Psoas muscle (tissue), 8 donors: ENCODE results near the gene ZCCHC8. TPM values are rescaled to one million over a fixed set of nuclear protein-coding genes. Genes with fewer than 3 reads are reported as not detected.

Experiments
- ATAC-seq, 4 donors: fragments of 200-7000 bp; cut with Tn5 transposase; one replicate each; pipeline ENCODE4 v1.9.1; 2020; ENCODE audit warnings: moderate library complexity in 3 of 4, mild to moderate bottlenecking in 2 of 4
- DNase-seq, 2 donors: peaks; one replicate each; pipeline ENCODE4 v3.0.0-alpha.2; 2020
- H3K27ac ChIP-seq: fragments of 200-600 bp; one replicate; pipeline ENCODE4 v1.8.0; 2022
- H3K27me3 ChIP-seq, 3 donors: fragments of 200-600 bp in 1 of 3; one replicate each; pipeline versions ENCODE4 v1.6.1 to v1.8.0; 2013 to 2022; ENCODE audit warnings: low read length in 2 of 3, mild to moderate bottlenecking in 2 of 3, moderate library complexity in 1 of 3; ENCODE audit not compliant: insufficient read depth in 3 of 3
- H3K36me3 ChIP-seq, 2 donors: fragments of 200-600 bp in 1 of 2; one replicate each; pipeline versions ENCODE4 v1.6.1 to v1.8.0; 2013 to 2022; ENCODE audit warnings: low read depth in 1 of 2, mild to moderate bottlenecking in 1 of 2, moderate library complexity in 1 of 2; ENCODE audit not compliant: insufficient read depth in 1 of 2
- H3K4me1 ChIP-seq: fragments of 200-600 bp; one replicate; pipeline ENCODE4 v1.8.0; 2022
- H3K4me3 ChIP-seq: fragments of 200-600 bp; one replicate; pipeline ENCODE4 v1.8.0; 2022; ENCODE audit warnings: mild to moderate bottlenecking
- H3K9me3 ChIP-seq: fragments of 200-600 bp; one replicate; pipeline ENCODE4 v1.8.0; 2022
- CTCF ChIP-seq: fragments of 200-600 bp; IDR thresholded peaks from one replicate; pipeline ENCODE4 v1.8.0; 2022; ENCODE audit warnings: antibody characterized with exemption
- WGBS, 3 donors: extraction: QIAGEN DNeasy Blood & Tissue Kit; methylation state at CpG; one replicate each; pipeline versions ENCODE4 v1.1.6 to v1.1.7; 2013; 5-methylcytosine and 5-hydroxymethylcytosine counted together
- intact Hi-C, 2 donors: fragments of 100-400 bp; cut with DNase I; formaldehyde crosslinking; loops; one replicate each; pipeline versions ENCODE4 v1.11.0 to v1.14.2; 2022
- polyA plus RNA-seq, 3 donors: library from polyadenylated mRNA; stranded (reverse); fragments of 200-250 nt; gene quantifications; one replicate each; pipeline ENCODE4 v1.2.3, GENCODE V29; 2013
- total RNA-seq, 4 donors: library from RNA; stranded (reverse); fragmentation: NEBNext Ultra II Directional in 2 of 4; extraction: Animal tissue kit (Norgen Biotek cat#: 25700) in 2 of 4; gene quantifications; one replicate each; pipeline versions ENCODE4 v1.2.1 to v1.2.4, GENCODE V29; 2021 to 2023
- donor health status: healthy with polysubstance abuse.
- donor health status: DM: no; HTN: no; CAD: no; lungs with moderate emphysema.
- donor health status: Bipolar disorder and iron deficiency.
- donor health status: healthy.
- donor health status: DM: yes; HTN: yes; CAD: no.
- donor health status: DM: no; HTN: no; CAD: no.
- donor health status: DM: no; HTN: no; CAD: no.
- donor health status: DM: yes; HTN: yes; CAD: no.

Gene ZCCHC8
- total and polyA plus RNA-seq, 7 donors: 10.9 to 22.2 (median 15.1) TPM

GRCh38 chr12:122520676-122521075 is 19.9 kb upstream of the ZCCHC8 start:
- no peak for TF ChIP-seq CTCF
- Histone ChIP-seq H3K36me3 (peaks cover 12 to 91% of the 10 kb centered on the region in 2 donors), H3K27ac (no peak overlapping the region), H3K27me3 (no peaks in the 10 kb centered on the region), H3K9me3 (no peaks in the 10 kb centered on the region), H3K4me1 (peaks cover 46% of the 10 kb centered on the region), H3K4me3 (no peak overlapping the region)
- ATAC-seq (no peak), DNase-seq (no peak)
- WGBS, 3 donors: 91 to 96% (median 94%) methylated on average over 4 of the region's 4 CpGs
- intact Hi-C loops: loop anchor here in 1 of 2 donors (10.0 kb wide), 1 partner anchor 234 kb away; the partner anchor contains the start of gene DENR

- Histone ChIP-seq H3K27me3 (no peaks in the 10 kb centered on the region), H3K4me3 (no peak overlapping the region), H3K4me1 (peaks cover 36% of the 10 kb centered on the region), H3K9me3 (no peaks in the 10 kb centered on the region), H3K36me3 (peaks cover 12 to 93% of the 10 kb centered on the region in 2 donors), H3K27ac (peak overlapping the region; percentile 19)
- no peak for TF ChIP-seq CTCF
- intact Hi-C loops: loop anchor here (5.0 to 10.0 kb wide), 3 partner anchors 42 to 1105 kb away; no protein-coding TSS in a partner anchor
- ATAC-seq (no peak), DNase-seq (no peak)
- WGBS, 3 donors: 88 to 90% (median 89%) methylated on average over 1 of the region's 1 CpG
These were observed 18.7 kb upstream of the ZCCHC8 start for GRCh38 chr12:122519418-122519817.

GRCh38 chr12:122518908-122519307 is 18.2 kb upstream of the ZCCHC8 start:
- Histone ChIP-seq H3K9me3 (no peaks in the 10 kb centered on the region), H3K4me1 (peaks cover 31% of the 10 kb centered on the region), H3K27ac (peak overlapping the region; percentile 19), H3K36me3 (peaks cover 12 to 95% of the 10 kb centered on the region in 2 donors), H3K4me3 (no peak overlapping the region), H3K27me3 (no peaks in the 10 kb centered on the region)
- intact Hi-C loops: loop anchor here (5.0 to 10.0 kb wide), 3 partner anchors 42 to 1106 kb away; no protein-coding TSS in a partner anchor
- no peak for ATAC-seq
- no peak for TF ChIP-seq CTCF
- DNase-seq: no peak
- WGBS, 3 donors: 92 to 97% (median 92%) methylated on average over 1 of the region's 1 CpG

- DNase-seq (no peak), ATAC-seq (peak; percentile 57 to 76 (median 70))
- peaks cover 21% of the 10 kb centered on the region for H3K4me1 ChIP-seq
- H3K36me3 ChIP-seq: peaks cover 12 to 96% of the 10 kb centered on the region in 2 donors
- H3K9me3 ChIP-seq: no peaks in the 10 kb centered on the region
- intact Hi-C loops: loop anchor here (5.0 to 10.0 kb wide), 3 partner anchors 41 to 1107 kb away; no protein-coding TSS in a partner anchor
- no peaks in the 10 kb centered on the region for H3K27me3 ChIP-seq
- H3K27ac ChIP-seq: peak overlapping the region; percentile 46
- H3K4me3 ChIP-seq: no peak overlapping the region
- no peak for TF ChIP-seq CTCF
- 60 to 66% (median 63%) methylated on average over 5 of the region's 5 CpGs for WGBS, 3 donors
These were observed 17.1 kb upstream of the ZCCHC8 start for GRCh38 chr12:122517877-122518276.
